ENCODE measurements around the gene STC2. TPM values are rescaled to one million over a fixed set of nuclear protein-coding genes. Genes with fewer than 3 reads are reported as not detected.
"Not testable (repeated sequence)": the region's sequence is repeated elsewhere in the genome, so short reads cannot be mapped to it uniquely, and the experiment has no call there.

Gene STC2
- polyA plus RNA-seq, 1 donor from 2014 or later = not detected

DNA sequence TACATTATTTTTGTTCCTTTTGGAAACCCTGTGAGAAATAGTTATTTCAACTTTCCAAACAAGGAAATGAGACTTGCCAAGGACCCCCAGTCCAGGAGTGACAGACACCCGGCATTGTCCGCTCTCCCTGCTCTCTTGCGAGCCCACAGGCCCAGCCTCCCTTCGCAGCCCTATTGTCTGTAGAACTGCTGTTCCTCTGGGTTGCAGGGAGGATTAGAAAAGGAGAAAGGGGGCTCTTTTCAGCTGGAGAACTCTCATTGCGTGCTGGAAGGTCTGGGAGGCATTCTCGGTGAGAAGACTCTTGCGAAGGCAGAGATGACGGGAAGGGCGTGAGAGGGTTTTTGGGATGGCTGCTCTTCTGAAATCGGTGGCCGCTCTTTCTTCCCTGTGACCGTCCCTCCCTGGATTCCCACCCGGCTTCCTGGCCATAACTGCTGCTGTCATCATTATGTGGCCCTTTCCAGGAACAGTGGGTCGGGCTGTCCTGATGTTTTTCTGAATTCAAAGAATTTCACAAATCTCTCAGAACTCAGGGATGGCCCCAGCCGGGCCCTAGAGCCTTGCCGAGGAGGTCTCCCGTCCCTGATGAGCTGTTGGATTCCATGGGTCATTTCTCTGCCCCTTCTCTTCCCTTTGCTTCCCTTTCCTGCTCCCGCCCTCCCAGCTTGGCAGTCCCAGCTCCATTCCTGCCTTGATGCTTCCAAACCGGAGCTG, 29.8 kb downstream of the STC2 start:
- Mint-ChIP-seq H3K9me3 (peaks cover 0 to 2% (median 0%) of the 10 kb centered on the region in 3 donors), H3K4me3 (no peak overlapping the region), H3K4me1 (peaks cover 6 to 11% (median 6%) of the 10 kb centered on the region in 3 donors), H3K27ac (no peak overlapping the region), H3K27me3 (peaks cover 31% of the 10 kb centered on the region), H3K36me3 (no peaks in the 10 kb centered on the region)

DNA sequence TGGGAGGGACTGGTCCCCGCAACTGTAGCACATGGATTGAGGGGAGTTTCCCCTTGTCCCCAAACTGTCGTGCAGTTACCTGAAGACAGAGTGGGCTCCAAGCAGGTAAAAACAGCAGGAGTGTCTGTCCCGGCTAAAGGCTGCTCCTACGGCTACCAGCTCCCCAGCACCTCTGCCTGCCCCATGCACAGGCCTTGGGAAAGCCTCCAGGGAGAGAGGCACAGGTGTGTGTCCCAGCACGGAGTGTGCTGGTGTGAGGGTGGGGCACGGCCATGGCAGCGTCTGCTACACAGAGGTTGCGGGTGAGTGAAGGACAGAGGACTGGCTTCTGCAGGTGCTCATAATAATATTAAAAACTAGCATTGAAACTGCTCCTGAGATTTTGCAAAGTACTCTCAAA, 30.4 kb downstream of the STC2 start:
- Mint-ChIP-seq H3K27me3 (peaks cover 29% of the 10 kb centered on the region), H3K9me3 (peaks cover 0 to 2% (median 0%) of the 10 kb centered on the region in 3 donors), H3K4me1 (peaks cover 6 to 11% (median 6%) of the 10 kb centered on the region in 3 donors), H3K27ac (no peak overlapping the region), H3K36me3 (no peaks in the 10 kb centered on the region), H3K4me3 (no peak overlapping the region)

DNA sequence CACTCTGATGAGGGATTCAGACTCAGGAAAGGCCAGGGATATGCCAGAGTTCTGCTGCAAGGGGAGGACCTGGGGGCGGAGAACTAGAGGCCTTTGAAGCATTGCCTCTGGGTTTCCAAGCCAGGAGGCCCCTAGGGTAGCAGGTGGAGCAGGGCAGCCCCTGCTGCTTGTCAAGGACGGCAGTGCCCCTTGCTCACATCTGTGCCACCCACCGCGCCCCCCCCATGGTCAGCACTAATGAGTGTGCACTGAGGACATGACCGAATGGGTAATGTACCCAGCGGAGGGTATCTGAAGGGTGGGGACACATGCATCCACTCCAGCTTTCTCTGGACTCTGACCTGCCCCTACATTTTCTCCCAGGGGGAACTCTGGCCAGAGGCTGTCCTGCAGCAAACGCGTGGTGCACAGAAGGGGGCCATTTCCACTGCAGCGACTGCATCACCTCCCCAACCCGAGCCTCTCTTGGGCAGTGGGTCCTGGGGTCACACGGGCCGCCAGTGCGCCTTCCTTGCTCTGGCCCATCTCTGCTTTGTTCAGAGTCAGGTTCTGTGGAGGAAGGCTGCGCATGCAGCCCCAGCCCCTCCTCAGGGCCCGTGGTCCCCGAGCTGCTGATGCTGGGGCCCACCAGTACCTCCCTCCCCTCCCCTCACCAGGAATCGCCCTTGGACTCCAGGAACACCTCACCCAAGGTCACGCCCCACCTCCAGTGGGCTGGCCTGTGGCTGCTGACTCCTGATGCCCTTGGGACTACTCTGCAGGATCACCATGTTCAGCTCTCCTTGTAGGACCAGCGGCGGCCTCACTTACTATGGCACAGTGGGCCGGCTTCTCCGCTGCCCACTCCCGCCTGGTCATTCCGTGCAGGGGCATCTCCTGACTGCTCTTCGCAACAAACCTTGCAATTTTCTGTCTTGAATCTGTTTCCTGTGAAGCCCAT, 31.2 kb downstream of the STC2 start:
- H3K36me3 Mint-ChIP-seq = peaks cover 3% of the 10 kb centered on the region
- H3K27ac Mint-ChIP-seq = no peak overlapping the region
- H3K27me3 Mint-ChIP-seq = peaks cover 30% of the 10 kb centered on the region
- no peak overlapping the region for H3K4me3 Mint-ChIP-seq
- no peaks in the 10 kb centered on the region for H3K9me3 Mint-ChIP-seq
- peaks cover 6 to 11% (median 6%) of the 10 kb centered on the region in 3 donors for H3K4me1 Mint-ChIP-seq

DNA sequence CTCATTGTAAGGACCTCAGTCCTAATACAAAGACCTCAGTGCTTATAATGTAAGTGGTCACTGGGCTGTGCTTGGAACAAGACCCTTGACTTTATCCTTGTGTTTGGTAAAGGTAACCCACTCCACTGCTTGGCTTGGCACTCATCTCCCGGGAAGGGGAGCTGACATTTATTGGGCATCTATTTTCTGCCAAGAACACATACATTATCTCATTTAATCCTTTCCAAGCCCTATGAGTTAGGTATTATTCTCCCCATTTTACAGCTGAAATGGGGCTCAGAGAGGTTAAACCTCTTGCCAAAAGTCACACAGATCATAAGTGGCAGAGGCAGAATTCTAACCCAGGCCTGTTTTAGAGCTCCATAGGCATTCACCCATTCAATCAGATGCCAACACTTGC, 32.4 kb downstream of the STC2 start:
- Mint-ChIP-seq H3K27me3 (peaks cover 37% of the 10 kb centered on the region), H3K27ac (no peak overlapping the region), H3K4me3 (no peak overlapping the region), H3K36me3 (peaks cover 3% of the 10 kb centered on the region), H3K4me1 (peaks cover 6 to 11% (median 6%) of the 10 kb centered on the region in 3 donors), H3K9me3 (no peaks in the 10 kb centered on the region)

DNA sequence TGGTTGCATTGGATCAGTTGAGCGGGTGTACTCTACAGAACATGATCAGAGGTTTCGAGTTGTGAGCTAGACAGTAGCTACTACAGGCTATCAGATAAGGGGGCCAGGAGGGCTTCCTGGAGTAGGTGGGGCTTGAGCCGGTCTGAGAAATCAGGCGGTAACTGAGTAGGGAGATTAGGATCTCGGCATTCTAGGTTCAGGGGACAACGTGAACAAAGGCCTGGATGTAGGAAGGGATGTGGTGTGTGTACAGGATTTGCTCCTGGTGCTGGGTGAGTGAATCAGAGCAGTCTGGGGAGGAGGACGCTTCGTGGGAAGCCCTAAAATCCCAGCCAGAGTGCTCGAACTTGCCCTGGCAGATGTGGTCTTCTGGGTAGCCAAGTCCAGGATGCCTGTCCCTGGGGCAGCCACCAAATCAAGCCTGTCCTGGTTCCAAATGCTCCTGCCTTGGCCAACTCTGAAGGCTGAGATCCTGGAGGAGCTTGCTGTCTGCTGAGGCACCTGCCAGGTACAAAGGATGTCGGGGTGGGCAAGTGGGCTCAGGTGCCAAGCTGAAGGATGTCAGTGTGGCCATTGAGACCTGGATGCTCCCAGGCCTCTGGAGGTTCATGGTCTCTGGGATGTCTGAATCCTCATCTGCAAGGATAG, 33.4 kb downstream of the STC2 start:
- Mint-ChIP-seq H3K4me1 (peaks cover 6 to 11% (median 6%) of the 10 kb centered on the region in 3 donors), H3K4me3 (no peak overlapping the region), H3K27ac (no peak overlapping the region), H3K9me3 (no peaks in the 10 kb centered on the region), H3K27me3 (peaks cover 38% of the 10 kb centered on the region), H3K36me3 (peaks cover 3% of the 10 kb centered on the region)

DNA sequence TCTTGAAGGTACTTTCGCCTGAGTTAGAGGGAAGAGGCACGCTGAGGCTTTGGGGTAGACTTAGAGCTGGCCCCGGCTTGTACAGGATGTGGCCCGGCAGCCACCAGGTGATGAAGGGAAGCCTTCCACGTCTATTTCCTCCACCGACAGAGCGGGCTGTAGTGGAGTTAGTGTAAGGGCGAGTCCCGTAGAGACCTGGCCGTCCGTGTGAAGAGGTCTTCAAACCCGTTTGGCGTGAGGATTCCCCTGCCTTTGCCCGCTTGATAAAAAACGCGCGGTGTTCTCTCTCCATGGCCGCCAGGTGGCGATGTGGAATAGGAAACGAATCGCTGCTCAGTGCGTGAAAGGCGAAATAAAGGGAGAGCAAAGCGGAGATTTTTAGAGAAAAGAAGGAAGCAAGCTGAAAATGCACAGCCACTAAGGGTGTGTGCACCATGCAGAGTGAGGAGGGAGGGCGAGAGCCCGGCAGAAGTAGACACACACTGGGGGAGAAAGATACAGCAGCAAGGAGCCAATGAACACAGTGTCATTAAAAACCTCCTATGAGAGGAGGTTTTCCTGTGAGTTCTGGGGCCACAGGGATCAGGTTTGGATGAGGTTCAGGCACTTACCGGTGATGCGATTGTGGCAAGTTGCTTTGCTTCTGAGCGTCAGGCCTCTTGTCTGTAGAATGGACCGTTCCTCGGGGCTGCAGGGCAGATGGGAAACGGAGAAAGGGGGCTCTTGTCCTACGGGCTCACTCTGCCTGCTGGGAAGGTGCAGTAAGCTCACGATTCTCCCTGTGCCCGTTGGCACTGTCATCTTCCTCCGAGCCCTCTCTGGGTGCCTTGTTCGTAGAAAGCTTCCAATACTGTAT, 34.2 kb downstream of the STC2 start:
- Mint-ChIP-seq H3K27ac (no peak overlapping the region), H3K4me3 (peak overlapping the region in 3 of 4 donors; percentile 9 to 61 (median 39)), H3K9me3 (no peaks in the 10 kb centered on the region), H3K27me3 (peaks cover 37% of the 10 kb centered on the region), H3K4me1 (peaks cover 5 to 11% (median 6%) of the 10 kb centered on the region in 3 donors), H3K36me3 (peaks cover 3% of the 10 kb centered on the region)

DNA sequence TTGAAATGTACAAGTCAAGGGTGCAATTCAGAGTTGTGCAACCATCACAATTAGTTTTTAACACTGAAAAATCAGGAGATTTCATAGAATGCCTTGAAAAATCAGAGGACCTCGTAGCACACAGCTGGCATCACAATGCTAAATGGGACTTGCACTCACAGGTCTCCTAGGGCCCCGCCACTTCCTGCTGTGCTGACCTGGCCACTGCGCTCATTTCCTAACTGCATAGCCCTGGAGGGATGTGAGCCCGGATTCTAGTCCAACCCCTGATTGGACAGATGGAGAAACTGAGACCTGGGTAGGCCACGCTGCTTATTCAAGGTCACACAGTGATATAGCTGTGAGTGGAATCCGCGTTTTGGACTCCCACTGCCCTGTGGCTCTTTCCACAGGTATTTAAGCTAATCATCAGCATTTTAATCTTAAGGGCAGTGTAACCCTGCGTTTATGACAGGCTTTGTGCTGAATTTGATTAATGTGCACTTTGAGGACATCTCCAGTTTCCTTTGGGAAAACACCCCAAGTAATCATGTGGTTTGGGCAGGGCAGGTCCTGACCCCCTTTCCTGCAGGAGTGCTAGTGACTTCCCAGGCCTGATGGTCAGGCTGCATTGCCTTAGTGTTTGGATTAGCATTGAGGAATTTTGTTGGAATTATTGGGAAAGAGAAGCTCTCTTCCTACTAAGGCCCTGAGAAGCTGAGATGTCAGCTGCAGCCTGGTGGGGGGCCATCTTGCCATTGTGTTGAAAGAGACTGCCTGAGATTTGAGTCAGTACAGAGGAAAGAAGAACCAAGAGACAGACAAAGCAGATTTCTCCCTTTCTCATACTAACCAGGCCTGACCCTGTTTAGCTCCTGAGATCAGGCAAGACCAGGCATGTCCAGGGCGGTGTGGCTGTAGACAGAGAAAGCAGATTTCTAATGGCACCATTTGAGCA, 36.2 kb downstream of the STC2 start:
- H3K4me1 Mint-ChIP-seq = peaks cover 4 to 11% (median 6%) of the 10 kb centered on the region in 3 donors
- peaks cover 44% of the 10 kb centered on the region for H3K27me3 Mint-ChIP-seq
- H3K4me3 Mint-ChIP-seq = no peak overlapping the region
- peaks cover 3% of the 10 kb centered on the region for H3K36me3 Mint-ChIP-seq
- H3K27ac Mint-ChIP-seq = no peak overlapping the region
- no peaks in the 10 kb centered on the region for H3K9me3 Mint-ChIP-seq

DNA sequence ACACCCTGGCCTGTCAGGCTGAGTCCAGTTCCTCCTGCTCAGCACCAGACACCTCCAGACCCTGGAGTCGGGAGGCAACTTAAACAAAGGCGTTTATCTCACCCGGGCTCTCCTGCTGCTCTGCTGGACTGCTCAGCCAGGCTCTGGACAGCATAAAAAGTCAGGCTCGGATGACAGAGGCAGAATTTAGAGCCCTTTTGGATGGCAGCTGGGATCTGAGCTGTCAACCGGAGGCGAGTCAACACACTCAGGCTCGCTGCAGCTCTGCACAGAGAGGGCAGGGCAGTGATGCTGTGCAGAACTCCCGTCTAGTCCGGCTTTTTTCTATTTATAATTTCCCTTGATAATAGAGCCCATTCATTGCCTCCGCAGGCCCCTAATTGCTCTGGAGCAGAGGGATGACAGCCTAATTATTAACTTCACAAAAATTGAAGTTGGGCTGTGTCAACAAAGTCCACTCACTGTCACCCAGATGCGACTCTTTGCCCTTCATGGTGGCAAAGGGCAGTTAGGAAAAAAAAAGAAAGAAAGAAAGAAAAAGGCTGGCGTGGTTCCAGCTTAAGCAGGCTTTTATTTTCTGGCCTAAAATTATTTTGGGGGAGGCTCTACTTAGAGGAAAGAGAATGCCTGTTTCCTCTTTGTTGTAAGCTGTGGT, 37.6 kb downstream of the STC2 start:
- no peak overlapping the region for H3K27ac Mint-ChIP-seq
- H3K4me3 Mint-ChIP-seq = no peak overlapping the region
- peaks cover 4 to 11% (median 6%) of the 10 kb centered on the region in 3 donors for H3K4me1 Mint-ChIP-seq
- H3K36me3 Mint-ChIP-seq = peaks cover 3% of the 10 kb centered on the region
- H3K9me3 Mint-ChIP-seq = no peaks in the 10 kb centered on the region
- peaks cover 48% of the 10 kb centered on the region for H3K27me3 Mint-ChIP-seq

DNA sequence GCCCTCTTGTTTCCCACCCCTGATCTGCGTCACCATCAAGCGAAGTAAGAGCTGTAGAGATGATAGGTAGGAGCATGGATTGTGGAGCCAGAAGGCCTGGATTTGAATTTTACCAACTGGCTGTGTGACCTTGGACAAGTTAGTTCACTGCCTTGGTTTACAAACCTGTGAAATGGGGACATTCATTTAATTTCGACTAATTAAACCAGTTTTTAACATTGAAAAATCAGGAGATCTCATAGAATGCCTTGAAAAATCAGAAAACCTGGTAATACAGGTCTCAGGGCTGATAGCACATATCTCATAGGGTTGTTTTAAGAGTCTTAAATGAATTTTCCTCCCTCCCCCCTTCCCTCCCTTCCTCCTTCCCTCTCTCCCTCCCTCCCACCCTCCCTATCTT, 38.8 kb downstream of the STC2 start:
- Mint-ChIP-seq H3K27ac (no peak overlapping the region), H3K9me3 (peaks cover 0 to 6% (median 0%) of the 10 kb centered on the region in 3 donors), H3K4me3 (no peak overlapping the region), H3K36me3 (peaks cover 3% of the 10 kb centered on the region), H3K27me3 (peaks cover 44% of the 10 kb centered on the region), H3K4me1 (peaks cover 4 to 8% (median 6%) of the 10 kb centered on the region in 3 donors)

DNA sequence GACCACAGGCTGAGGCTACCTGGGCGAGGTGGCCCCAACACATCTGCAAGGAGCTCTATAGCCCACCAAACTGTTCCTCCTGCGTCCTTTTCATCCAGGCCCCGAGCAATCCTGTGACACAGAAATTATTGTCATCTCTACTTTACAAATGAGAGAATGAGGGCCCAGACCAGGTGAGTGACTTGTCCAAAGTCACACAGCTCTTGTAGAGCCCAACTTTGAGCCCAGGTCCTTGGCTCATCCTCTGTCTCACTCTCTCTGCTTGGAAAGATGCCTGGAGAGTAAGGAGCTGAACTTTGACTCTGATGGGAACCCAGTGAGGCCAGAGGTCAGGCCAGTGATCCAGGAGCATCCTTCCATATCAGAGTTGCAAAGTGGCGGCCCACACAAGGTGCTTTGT, 39.6 kb downstream of the STC2 start:
- Mint-ChIP-seq H3K4me3 (no peak overlapping the region), H3K9me3 (peaks cover 0 to 9% (median 3%) of the 10 kb centered on the region in 3 donors), H3K27ac (no peak overlapping the region), H3K36me3 (peaks cover 3% of the 10 kb centered on the region), H3K27me3 (peaks cover 40% of the 10 kb centered on the region), H3K4me1 (peaks cover 0 to 2% (median 0%) of the 10 kb centered on the region in 3 donors)

DNA sequence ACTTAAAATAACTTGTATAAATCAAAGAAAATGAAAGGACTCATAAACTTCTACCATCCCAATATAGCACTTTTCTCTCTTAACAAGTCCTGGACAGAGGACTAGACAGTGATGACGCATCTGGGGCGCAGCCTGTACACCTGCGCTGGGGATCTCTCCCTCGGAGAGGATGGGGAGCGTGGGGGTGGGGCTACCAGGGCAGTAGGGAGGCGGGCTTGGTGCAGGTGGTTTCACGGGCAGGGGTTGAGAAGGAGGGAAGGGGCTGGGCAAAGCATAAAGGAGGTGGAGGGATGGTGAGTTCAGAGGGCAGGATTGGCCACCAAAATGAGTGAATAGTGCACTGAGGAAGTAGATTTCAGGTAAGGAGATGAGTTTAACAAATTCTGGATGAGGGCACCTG, 41.1 kb downstream of the STC2 start:
- Mint-ChIP-seq H3K36me3 (peaks cover 1% of the 10 kb centered on the region), H3K9me3 (peaks cover 0 to 9% (median 3%) of the 10 kb centered on the region in 3 donors), H3K4me1 (peaks cover 0 to 4% (median 2%) of the 10 kb centered on the region in 3 donors), H3K4me3 (no peak overlapping the region), H3K27ac (no peak overlapping the region), H3K27me3 (peaks cover 46% of the 10 kb centered on the region)

DNA sequence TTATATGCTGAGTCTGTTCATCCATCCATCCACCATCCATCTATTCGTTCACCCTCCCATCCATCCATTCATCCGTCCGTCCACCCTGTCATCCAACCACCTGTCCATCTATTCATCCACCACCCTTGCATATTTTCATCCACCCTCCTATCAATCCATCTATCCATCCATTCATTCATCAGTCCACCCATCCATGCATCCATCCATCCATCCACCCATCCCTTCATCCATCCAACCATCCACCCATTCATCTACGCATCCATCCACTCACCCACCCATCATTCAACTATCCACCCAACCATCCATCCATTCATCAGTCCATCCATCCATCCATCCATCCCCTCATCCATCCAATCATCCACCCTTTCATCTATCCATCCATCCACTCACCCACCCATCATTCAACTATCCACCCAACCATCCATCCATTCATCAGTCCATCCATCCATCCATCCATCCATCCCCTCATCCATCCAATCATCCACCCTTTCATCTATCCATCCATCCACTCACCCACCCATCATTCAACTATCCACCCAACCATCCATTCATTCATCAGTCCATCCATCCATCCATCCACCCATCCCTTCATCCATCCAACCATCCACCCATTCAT, 43.8 kb downstream of the STC2 start:
- Mint-ChIP-seq H3K9me3 (peaks cover 0 to 11% (median 3%) of the 10 kb centered on the region in 3 donors), H3K27me3 (peaks cover 43% of the 10 kb centered on the region)
- H3K36me3 Mint-ChIP-seq, H3K4me3 Mint-ChIP-seq, H3K27ac Mint-ChIP-seq, H3K4me1 Mint-ChIP-seq: not testable (repeated sequence)
